ENCODE data around the gene NTSR1.

- no peak for TF ChIP-seq POLR2A (IDR thresholded peaks at IDR 0.05)
- peak; percentile 89 to 96 (median 92) for TF ChIP-seq CTCF (IDR thresholded peaks at IDR 0.05)
- TF ChIP-seq POLR2AphosphoS5 (IDR thresholded peaks at IDR 0.05) = no peak
Observed at GRCh38 chr20:62668441-62669027, 40.1 kb upstream of the NTSR1 start.

All from sigmoid colon (tissue), 4 donors.